Measurements from ENCODE around the gene PERCC1. TPM values are rescaled to one million over a fixed set of nuclear protein-coding genes. Genes with fewer than 3 reads are reported as not detected.

Gene PERCC1
- total RNA-seq, result 0.27 TPM
- long read RNA-seq, result 0 reads

DNA sequence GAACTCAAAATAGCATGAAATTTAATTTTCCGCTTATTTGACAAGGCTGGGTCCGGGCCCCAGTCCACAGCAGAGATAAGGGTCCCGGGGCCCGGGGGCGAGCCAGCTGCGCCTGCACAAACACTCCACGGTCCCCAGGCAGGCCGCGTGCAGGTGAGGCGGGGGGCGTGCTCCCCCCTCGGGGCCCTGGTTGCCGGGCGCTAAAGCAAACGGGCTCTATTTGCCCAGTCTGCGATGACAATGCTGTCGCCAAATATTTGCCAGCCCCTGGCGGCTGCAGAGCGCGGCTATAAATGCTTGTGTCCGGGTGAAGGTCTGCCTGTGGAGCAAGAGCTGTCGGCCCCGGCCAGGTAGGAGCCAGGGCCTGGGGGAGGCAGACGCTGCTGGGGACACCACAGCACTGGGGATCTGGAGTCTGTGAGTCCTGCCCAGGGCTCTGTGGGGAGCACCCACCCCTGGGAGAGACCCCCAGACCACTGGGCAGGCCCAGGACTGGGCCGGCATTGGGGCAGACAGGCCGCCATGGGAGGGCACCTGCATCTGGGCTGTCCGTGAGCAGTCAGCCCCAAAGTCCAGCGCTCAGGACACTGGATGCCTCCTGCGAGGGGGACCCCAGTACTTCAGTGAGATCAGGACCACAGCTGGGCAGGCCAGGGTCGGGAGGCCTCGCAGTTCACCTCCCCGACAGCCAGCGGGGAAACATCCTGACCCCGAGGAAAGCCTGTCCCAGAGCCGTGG lies at the start of gene PERCC1:
Gene PERCC1, plus strand, starts transcription at position 320 of the 738 bp plus-strand sequence. CDS start 1,516 bp downstream, outside the sequence.
- intact Hi-C loops (cut with micrococcal nuclease), result no loop called here
- DNase-seq, result no peak
- no peak for ATAC-seq

DNA sequence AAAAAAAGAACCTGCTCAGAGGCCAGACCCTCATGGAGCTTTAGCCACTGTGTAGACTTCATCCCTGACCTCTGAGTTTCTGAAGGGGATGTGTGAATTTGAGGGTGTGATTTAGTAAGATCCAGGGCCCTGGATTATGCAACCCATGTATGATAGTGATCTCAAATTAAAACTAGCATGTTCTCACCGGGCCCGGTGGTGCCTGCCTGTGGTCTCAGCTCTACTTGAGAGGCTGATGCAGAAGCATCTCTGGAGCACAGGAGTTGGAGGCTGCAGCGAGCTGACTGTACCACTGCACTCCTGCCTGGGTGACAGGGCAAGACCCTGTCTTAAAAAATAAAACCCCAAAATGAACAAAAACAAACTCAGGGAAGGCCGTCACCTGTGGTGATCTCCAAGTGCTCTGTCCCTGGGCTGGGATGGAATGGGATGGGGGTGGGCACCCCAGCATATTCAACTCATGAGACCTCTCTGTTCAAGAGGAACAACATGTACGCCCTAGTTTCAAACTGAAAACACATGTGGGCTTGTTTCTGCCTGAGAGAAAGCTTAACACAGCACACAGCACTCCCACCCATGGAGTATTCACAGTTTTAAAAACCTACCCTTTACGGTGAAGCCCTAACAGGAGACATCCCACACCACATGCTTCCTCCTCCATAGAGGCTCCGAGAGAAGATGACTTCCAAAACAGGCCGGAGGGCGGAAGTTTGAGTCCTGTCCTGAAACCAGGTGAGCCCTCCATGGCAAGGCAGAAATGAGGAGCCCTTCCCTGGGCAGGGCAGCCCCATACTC lies 49.1 kb upstream of the PERCC1 start:
- intact Hi-C loops (cut with micrococcal nuclease), result no loop called here
- ATAC-seq, result no peak
- DNase-seq, result no peak

DNA sequence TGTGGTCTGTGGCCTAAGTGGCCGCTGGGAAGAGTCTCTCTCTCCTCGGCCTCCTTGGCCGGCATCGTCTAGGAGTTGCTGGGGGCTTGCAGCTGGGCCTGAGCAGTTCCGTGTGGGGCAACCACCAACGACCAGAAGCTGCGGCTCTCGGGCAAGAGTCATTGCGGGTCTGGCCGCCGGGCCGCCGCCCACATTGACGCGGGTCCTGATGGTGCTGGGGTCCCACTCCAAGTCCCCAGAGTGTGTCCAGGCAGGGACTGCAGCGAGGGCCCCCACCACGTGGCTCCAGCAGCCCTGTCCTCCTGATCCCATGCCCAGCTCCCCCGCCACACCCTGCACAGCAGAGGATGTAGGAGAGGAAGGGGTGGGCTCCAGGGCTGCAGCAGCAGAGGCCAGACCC lies 47.3 kb upstream of the PERCC1 start:
- no peak for DNase-seq
- intact Hi-C loops (cut with micrococcal nuclease), result no loop called here

DNA sequence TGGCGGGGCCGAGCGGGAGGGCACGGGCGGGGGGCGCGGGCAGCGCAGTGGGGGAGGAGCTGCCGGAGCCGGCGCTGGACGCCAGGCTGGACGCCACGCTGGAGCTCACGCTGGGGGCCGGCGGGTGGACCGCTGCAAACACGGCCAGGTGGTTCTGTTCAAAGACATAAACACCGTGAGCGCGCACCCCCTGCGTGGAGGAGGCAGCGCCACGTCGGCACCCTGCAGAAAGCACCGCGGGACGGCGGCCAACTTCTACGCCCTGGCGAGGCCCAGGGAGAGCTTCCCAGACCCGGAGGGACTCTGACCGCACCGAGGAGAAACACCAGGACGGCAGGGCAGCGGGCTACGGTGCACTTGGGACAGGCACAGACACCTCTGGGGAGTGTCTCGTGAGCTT lies 45.6 kb upstream of the PERCC1 start:
- no peak for ATAC-seq
- no peak for DNase-seq
- intact Hi-C loops (cut with micrococcal nuclease), result no loop called here

More for the DNA sequence above, 47.3 kb upstream of the PERCC1 start:
- no peak for ATAC-seq

DNA sequence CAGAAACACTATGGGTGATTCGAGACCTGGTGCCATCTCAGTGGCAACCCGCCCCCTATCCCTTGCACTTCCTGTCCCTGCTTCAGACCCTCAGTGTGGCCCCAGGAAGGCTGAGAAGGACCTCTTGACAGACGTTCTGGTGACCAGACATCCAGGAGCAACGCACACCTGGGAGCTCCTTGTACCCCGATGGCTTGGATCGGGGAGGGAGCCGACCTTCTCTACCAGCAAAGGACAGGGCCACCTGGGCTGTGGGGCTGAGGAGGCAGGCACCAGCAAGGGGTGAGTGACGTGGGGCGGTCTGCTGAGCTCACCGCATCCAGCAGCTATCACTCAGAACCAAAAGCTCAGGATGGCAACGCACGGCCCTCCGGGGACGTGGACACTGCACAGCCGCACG lies 43.5 kb upstream of the PERCC1 start:
- DNase-seq (no peak), ATAC-seq (no peak)
- intact Hi-C loops (cut with micrococcal nuclease), result no loop called here

DNA sequence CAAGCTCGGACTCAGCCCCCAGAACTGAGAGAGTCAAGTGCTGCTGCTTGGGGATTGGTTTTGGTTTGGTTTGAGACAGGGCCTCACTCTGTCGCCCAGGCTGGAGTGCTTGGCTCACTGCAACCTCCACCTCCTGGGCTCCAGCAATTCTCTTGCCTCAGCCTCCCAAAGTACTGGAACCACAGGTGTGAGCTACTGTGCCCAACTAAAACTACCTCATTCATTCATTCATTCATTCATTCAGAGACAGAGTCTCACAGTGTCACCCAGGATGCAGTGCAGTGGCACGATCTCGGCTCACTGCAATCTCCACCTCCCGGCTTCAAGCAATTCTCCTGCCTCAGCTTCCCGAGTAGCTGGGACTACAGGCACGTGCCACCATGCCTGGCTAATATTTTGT lies 41.1 kb upstream of the PERCC1 start:
- ATAC-seq, result no peak
- intact Hi-C loops (cut with micrococcal nuclease), result no loop called here
- no peak for DNase-seq

DNA sequence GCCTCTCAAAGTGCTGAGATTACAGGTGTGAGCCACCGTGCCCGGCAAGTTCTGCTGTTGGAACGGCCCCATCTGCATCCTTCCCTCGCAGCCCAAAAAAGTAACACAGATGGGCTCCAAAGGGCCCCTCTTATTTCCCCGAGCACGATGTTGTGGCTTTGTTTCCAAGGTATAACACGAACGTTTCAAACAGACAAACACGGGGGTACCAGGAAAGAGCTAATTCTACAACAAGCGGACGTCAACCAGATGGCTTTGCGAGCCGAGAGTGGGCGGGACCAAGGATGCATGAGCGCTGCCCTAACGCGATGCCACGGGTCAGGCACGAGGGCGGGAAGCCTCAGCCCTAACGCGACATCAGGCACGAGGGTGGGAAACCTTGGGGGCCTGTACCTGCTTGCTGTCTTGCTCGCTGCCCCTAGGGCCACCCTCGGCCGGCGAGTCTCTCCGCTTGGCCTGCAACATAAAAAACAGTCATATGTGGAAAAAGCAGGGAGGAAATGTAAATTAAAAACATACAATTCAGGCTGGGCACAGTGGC lies 40.6 kb upstream of the PERCC1 start:
- no peak for ATAC-seq

DNA sequence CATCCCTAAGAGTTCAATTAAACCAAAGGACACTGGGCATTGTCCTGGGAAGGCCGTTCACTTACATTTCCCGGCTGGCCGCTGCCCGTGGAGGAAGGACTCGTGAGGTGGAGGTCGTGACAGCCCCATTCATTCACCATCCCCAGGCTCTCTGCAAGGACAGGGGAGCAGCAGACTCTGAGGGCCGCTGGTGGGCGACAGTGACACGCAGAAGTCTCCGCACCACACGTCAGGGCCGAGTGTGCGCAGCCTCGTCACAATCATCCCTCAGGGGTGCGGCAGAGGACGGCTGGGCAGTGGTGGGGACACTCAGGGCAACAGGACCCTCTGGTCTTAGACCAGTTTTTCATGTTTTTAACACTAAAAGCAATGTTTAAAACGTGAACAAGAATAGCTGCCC lies 38.1 kb upstream of the PERCC1 start:
- ATAC-seq (no peak), DNase-seq (no peak)
- intact Hi-C loops (cut with micrococcal nuclease), result no loop called here

More for the DNA sequence above, 40.6 kb upstream of the PERCC1 start:
- no peak for DNase-seq
- intact Hi-C loops (cut with micrococcal nuclease), result no loop called here

DNA sequence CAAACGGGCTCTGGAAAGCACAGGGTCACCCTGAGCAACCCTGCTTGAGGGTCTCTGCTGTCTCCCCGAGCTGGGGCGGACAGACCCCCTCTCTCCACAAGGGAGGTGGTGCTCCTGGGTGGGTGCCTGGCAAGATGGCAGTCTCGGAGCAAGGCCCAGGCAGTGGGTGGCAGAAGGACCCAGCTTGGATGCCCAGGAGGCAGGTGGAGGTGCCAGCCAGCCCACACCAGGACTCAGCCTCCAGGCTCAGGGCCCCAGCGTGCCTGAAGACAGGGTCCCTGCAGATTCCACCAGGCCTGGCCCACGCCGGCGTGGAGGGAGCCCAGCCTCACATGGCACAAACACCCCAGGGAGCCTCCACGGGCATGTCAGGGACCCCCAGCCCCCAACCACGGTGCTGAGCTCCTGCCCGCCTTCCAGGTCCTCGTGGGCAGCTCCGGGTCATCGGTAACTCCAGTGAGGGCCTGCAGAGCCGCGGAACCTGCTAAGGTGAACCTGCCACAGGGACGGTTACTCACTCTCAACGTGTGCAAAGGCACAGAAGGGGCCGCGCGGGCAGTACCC lies 37.2 kb upstream of the PERCC1 start:
- DNase-seq, result no peak
- ATAC-seq, result no peak
- intact Hi-C loops (cut with micrococcal nuclease), result no loop called here

DNA sequence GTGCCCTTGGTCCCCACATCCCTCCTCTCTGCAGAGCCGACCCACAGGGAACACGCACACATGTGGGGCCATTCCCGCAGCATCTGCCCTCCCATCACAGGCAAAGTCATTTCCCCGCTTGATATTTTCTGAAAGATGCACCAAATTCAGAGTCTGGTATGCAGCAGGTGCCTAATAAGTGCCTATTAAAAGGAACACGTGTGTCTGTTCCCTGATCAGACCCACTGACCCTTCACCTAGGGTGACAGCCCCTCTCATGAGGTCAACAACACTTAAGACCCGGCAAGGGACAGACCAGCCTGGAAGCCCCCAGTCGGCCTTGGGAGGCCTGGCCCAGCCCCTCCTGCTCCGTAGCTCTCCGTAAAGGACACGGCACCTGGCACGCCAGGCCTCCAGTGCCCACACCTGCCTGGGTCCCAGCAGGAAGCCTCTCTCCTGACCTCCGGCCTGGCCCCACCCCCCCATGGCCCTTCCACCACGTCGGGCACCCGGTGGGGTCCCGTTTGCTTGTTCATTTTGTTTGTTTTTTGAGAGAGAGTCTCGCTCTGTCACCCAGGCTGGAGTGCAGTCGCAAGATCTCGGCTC lies 36.4 kb upstream of the PERCC1 start:
- intact Hi-C loops (cut with micrococcal nuclease), result no loop called here
- no peak for DNase-seq
- ATAC-seq, result no peak

DNA sequence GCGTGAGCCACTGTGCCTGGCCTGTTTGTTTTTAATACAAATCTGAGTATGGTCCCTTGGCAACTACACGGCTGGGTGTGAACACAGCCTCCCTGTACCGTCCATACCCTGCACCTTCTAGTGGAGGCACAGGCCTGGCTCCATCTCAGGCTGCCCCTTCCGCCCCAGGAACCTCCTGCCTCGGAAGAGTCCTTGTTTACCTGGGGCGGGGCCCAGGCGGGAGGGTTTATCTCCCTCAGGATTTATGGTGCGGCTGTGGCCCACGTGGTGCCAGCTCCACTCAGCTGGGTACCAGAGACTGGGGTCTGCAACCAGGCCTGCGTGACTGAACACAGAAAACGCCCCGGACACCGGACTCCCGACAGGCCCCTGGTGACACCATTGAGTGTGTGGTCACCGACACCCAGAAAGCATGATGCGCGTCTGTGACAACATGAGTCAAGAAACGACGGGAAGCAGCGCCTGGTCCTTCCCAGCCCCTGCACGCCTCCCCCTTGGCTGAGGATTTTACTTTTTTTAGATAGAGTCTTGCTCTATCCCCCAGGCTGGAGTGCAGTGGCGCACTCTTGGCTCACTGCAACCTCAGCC lies 35.3 kb upstream of the PERCC1 start:
- no peak for DNase-seq
- ATAC-seq, result no peak
- intact Hi-C loops (cut with micrococcal nuclease), result no loop called here

DNA sequence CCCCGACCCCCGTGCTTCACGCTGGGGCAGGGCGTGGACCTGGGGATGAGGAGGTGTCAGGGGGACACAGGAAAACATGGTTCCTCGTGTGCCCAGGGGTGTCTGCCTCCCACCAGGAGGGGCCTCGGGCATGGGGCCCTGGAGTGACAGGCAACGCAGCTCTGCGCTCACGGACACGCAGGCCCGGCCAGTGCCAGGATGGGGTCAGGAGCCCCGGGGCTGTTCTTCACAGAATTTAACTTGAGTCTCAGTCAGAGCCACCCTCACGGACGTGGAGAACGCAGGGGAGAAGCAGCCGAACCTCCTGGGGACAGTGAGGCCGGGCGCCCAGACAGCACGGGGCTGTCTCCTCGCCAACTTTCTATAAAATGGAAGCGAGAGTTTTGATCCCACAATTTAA lies 33.1 kb upstream of the PERCC1 start:
- no peak for DNase-seq
- intact Hi-C loops (cut with micrococcal nuclease), result no loop called here
- ATAC-seq, result no peak

DNA sequence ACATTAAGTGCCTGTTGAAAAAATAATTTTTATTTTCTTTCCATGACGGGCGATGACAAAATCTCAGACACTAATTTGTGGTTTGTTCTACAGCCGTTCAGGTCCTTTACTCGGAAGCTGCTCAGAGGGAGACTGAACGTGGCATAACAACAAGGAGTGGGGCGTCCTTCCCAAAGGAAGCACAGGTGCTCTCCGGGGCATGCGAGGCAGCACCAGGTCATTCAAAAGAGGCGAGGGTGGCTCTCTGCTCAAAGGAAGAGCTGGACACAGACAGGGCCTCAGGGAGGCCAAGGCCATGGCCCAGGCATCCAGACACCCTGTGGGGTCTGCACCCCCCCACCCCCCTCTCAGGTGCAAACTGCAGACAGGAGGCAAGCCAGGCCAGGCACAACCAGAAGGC lies 32.5 kb upstream of the PERCC1 start:
- ATAC-seq (no peak), DNase-seq (no peak)
- intact Hi-C loops (cut with micrococcal nuclease), result no loop called here

DNA sequence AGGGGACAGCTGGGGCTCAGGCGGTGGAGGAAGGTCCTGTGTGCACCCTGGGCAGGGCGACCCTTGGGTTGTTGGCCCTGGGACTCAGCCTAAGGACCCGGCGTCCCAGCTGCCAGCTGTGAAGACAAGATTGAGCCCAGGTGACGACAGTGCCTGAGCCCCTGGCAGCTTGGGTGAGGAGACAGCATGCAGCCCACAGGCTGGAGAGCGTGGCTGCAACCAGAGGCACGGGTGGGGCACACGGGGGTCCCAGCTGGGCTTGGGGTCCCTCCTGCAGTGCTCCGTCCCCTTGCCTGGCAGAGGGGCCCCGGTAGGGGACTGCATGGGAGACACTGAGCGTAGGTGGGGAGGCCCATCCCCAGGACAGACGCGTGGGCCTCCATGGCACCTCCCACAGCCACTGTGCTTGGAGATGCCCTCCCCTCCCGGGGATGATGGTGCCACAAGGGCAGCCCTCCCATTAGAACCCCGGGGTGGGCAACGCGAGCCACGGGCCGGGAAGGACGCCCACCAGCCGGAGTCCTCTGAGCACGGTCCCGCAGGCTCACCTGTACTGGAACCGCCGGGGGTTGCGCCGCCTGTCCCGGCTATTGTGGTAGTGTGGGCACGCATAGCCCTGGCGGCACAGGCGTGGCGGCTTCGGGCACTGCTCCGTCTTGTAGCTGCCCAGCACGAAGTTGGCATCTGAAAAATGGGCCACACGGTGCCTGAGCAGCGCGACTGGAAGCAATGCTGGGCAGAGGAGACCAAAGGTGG lies 31.9 kb upstream of the PERCC1 start:
- DNase-seq (no peak), ATAC-seq (no peak)
- intact Hi-C loops (cut with micrococcal nuclease), result no loop called here

DNA sequence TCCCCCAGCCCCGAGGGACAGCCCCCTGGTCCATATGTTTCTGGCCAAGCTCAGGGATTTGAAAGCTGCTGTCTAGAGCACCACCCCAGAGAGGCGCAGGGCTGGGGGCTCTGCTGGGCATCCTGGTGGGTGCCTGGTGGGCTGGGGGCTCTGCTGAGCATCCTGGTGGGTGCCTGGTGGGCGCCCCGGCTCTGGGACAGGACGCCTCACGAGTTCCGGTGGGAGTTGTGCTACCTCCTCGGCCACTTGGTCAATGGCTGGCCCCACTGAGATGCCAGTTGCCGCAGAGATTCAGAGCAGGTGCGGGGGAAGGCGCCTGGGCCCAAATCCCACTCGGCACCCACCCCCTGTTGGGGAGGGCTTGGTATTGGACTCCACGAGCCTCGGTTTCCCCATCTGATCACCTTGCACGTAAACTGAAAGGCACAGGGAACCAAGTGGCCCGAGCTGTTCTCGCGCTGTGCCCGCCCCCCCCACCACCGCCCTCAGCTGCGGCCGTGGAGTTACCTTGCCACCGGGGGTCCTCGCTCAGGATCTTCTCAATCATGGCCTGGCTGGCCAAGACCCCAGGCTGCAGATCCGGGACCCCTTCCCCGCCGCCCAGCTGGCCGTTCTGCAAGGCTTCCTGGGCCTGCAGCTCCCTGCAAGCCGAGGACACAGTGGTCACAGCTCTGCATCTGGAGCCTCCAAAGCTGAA lies 29.7 kb upstream of the PERCC1 start:
- intact Hi-C loops (cut with micrococcal nuclease), result no loop called here
- ATAC-seq, result no peak
- DNase-seq, result no peak

DNA sequence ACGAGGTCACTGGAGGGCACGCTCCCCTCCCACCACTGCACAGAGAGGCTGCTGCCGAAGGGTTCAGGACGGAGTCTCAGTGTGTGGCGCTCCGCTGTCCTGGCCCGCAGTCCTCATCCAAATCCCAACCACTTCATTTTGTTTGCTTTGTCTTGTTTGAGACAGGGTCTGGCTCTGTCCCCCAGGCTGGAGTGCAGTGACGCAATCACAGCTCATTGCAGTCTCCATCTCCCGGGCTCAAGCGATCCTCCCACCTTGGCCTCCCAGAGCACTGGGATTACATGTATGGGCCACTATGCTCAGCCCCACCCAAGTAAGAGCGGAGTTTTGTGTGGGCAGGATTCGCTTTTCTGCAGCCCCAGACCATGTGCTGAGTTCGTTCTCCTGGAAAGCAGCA lies 29.1 kb upstream of the PERCC1 start:
- intact Hi-C loops (cut with micrococcal nuclease), result no loop called here
- no peak for DNase-seq
- no peak for ATAC-seq

DNA sequence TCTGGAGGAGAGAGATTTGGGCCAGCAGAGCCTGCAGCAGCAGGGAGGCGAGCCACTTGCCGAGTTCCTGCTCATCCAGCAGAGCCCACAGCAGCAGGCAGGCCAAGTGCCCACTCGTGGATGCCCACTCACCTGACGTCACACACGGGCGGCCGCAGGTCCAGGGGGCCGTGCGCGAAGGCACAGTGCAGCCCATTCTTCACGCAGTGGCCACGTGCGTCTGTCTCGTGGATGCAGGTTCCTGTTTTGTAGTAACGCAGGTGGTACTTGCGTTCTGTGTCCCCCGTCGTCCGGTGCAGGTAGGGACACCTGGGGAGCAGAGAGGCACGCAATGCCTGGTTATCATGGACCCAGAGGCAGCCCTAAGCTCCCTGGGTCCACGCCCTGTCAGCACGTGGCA lies 27.8 kb upstream of the PERCC1 start:
- intact Hi-C loops (cut with micrococcal nuclease), result no loop called here
- ATAC-seq (no peak), DNase-seq (no peak)

DNA sequence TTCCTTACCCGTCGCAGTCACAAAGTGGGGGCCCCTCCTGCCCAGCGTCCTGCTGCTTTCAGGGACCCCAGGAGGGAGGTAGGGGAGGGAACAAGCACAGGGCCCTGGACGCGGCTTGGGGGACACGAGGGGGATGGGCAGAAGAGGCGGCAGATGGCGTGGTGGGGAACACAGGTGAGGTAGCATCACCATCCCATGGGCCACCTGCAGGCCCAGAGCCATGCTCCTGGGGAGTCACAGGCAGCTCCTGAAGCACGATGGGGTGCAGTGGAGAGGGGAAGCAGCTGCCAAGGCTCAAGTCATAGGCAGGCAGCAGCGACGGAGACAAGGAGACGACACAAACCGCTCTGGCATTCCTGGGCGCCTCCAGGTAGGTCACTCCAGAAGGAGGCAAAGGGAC lies 27.1 kb upstream of the PERCC1 start:
- intact Hi-C loops (cut with micrococcal nuclease), result no loop called here
- ATAC-seq (no peak), DNase-seq (no peak)
